HG03280 (cell line): ENCODE results near the gene WDR70.
"Not testable (repeated sequence)": the region's sequence is repeated elsewhere in the genome, so short reads cannot be mapped to it uniquely, and the experiment has no call there.

ENCODE experiments used
- ATAC-seq: cut with Tn5 transposase; IDR thresholded peaks from one replicate; pipeline ENCODE4 v1.9.1; 2021; ENCODE audit warnings: mild to moderate bottlenecking, moderate library complexity; ENCODE audit not compliant: unreplicated experiment

Gene WDR70

GRCh38 chr5:37672118-37672588, 293.0 kb downstream of the WDR70 start:
- not testable (repeated sequence) for ATAC-seq

GRCh38 chr5:37674361-37674760, 295.2 kb downstream of the WDR70 start:
- ATAC-seq: not testable (repeated sequence)

GRCh38 chr5:37679326-37679725, 300.2 kb downstream of the WDR70 start:
- ATAC-seq: not testable (repeated sequence)

- ATAC-seq: not testable (repeated sequence)
These were observed 300.8 kb downstream of the WDR70 start for GRCh38 chr5:37679903-37680302.

- ATAC-seq: no peak
These were observed 304.0 kb downstream of the WDR70 start for GRCh38 chr5:37683072-37683471.

GRCh38 chr5:37685211-37685610, 306.1 kb downstream of the WDR70 start:
- no peak for ATAC-seq

- ATAC-seq: no peak
These were observed 306.7 kb downstream of the WDR70 start for GRCh38 chr5:37685816-37686215.

GRCh38 chr5:37688925-37689324, 309.8 kb downstream of the WDR70 start:
- ATAC-seq: not testable (repeated sequence)

- not testable (repeated sequence) for ATAC-seq
These were observed 315.2 kb downstream of the WDR70 start for GRCh38 chr5:37694333-37694732.

GRCh38 chr5:37694867-37695266, 315.7 kb downstream of the WDR70 start:
- ATAC-seq: no peak

- no peak for ATAC-seq
These were observed 316.5 kb downstream of the WDR70 start for GRCh38 chr5:37695647-37696046.

GRCh38 chr5:37696190-37697021, 317.3 kb downstream of the WDR70 start:
- ATAC-seq: no peak

GRCh38 chr5:37701868-37702267, 322.8 kb downstream of the WDR70 start:
- no peak for ATAC-seq

- no peak for ATAC-seq
These were observed 324.7 kb downstream of the WDR70 start for GRCh38 chr5:37703841-37704241.

GRCh38 chr5:37704406-37704805, 325.3 kb downstream of the WDR70 start:
- ATAC-seq: no peak

GRCh38 chr5:37709020-37709419, 329.9 kb downstream of the WDR70 start:
- ATAC-seq: no peak

GRCh38 chr5:37710965-37711364, 331.8 kb downstream of the WDR70 start:
- ATAC-seq: no peak

- ATAC-seq: no peak
These were observed 333.6 kb downstream of the WDR70 start for GRCh38 chr5:37712750-37713149.

GRCh38 chr5:37714756-37715155, 335.6 kb downstream of the WDR70 start:
- no peak for ATAC-seq

GRCh38 chr5:37715361-37715760, 336.2 kb downstream of the WDR70 start:
- ATAC-seq: no peak

- no peak for ATAC-seq
These were observed 336.9 kb downstream of the WDR70 start for GRCh38 chr5:37715992-37716391.

GRCh38 chr5:37716405-37716804, 337.3 kb downstream of the WDR70 start:
- no peak for ATAC-seq

GRCh38 chr5:37717276-37717612, 338.1 kb downstream of the WDR70 start:
- ATAC-seq: no peak
